Measurements from ENCODE around the gene CDH7.
A peak's percentile ranks its signal among the peaks of the same experiment; 100 is the strongest.

Gene CDH7

GRCh38 chr18:65750389-65751154 is at the start of gene CDH7:
Gene CDH7, plus strand, starts transcription at chr18:65751012. Its CDS starts 11,831 bp downstream, at chr18:65762843.
- DNase-seq (ENCODE audit: low read depth, low spot score), result no peak

- no peak for DNase-seq (ENCODE audit: low read depth, low spot score)
These were observed 46.8 kb upstream of the CDH7 start for GRCh38 chr18:65704046-65704445.

- no peak for DNase-seq (ENCODE audit: low read depth, low spot score)
These were observed 44.2 kb upstream of the CDH7 start for GRCh38 chr18:65706646-65707045.

GRCh38 chr18:65711493-65711892 is 39.3 kb upstream of the CDH7 start:
- DNase-seq (ENCODE audit: low read depth, low spot score), result no peak

- no peak for DNase-seq (ENCODE audit: low read depth, low spot score)
These were observed 29.2 kb upstream of the CDH7 start for GRCh38 chr18:65721619-65722018.

- DNase-seq (ENCODE audit: low read depth, low spot score), result peak; percentile 5
These were observed 25.4 kb upstream of the CDH7 start for GRCh38 chr18:65725251-65726050.

- no peak for DNase-seq (ENCODE audit: low read depth, low spot score)
These were observed 15.7 kb upstream of the CDH7 start for GRCh38 chr18:65735155-65735554.

GRCh38 chr18:65737471-65737955 is 13.3 kb upstream of the CDH7 start:
- DNase-seq (ENCODE audit: low read depth, low spot score), result no peak

- DNase-seq (ENCODE audit: low read depth, low spot score), result no peak
These were observed 3.9 kb upstream of the CDH7 start for GRCh38 chr18:65746936-65747335.

GRCh38 chr18:65748321-65748720 is 2.5 kb upstream of the CDH7 start:
- no peak for DNase-seq (ENCODE audit: low read depth, low spot score)

GRCh38 chr18:65749841-65750240 is 971 bp upstream of the CDH7 start:
- no peak for DNase-seq (ENCODE audit: low read depth, low spot score)

GRCh38 chr18:65751155-65752085 is 608 bp downstream of the CDH7 start:
- DNase-seq (ENCODE audit: low read depth, low spot score), result no peak

- DNase-seq (ENCODE audit: low read depth, low spot score), result no peak
These were observed 2.0 kb downstream of the CDH7 start for GRCh38 chr18:65752625-65753325.

- no peak for DNase-seq (ENCODE audit: low read depth, low spot score)
These were observed 2.7 kb downstream of the CDH7 start for GRCh38 chr18:65753520-65753919.

- no peak for DNase-seq (ENCODE audit: low read depth, low spot score)
These were observed 3.3 kb downstream of the CDH7 start for GRCh38 chr18:65754121-65754520.

- no peak for DNase-seq (ENCODE audit: low read depth, low spot score)
These were observed 4.8 kb downstream of the CDH7 start for GRCh38 chr18:65755616-65756015.

GRCh38 chr18:65760457-65760856 is 9.6 kb downstream of the CDH7 start:
- DNase-seq (ENCODE audit: low read depth, low spot score), result no peak

- no peak for DNase-seq (ENCODE audit: low read depth, low spot score)
These were observed 11.0 kb downstream of the CDH7 start for GRCh38 chr18:65761636-65762295.

- no peak for DNase-seq (ENCODE audit: low read depth, low spot score)
These were observed 11.7 kb downstream of the CDH7 start for GRCh38 chr18:65762556-65762955.

GRCh38 chr18:65767406-65767805 is 16.6 kb downstream of the CDH7 start:
- no peak for DNase-seq (ENCODE audit: low read depth, low spot score)
